SK-N-SH (cell line): Measurements from ENCODE around the gene TPH1. TPM values are rescaled to one million over a fixed set of nuclear protein-coding genes. Genes with fewer than 3 reads are reported as not detected.
"Not testable (repeated sequence)": the region's sequence is repeated elsewhere in the genome, so short reads cannot be mapped to it uniquely, and the experiment has no call there.

Experiments
- CTCF ChIA-PET: fragments of 300-600, 350-600 bp; formaldehyde crosslinking; extraction: SDS; loops from one replicate; lab custom pipeline; 2021; lab: Yijun Ruan, JAX
- POLR2A ChIA-PET: fragments of 350-600 bp; sonication (Branson Sonifier 250); formaldehyde crosslinking; extraction: SDS; loops from one replicate; lab custom pipeline; 2020; ENCODE audit warnings: antibody characterized with exemption, inconsistent platforms; lab: Yijun Ruan, JAX
- DNase-seq: peaks from one replicate; pipeline ENCODE4 v3.0.0; 2012
- H2AFZ ChIP-seq: fragments of 200-600 bp; sonication (generic); 2 replicates; pipeline ENCODE4 v1.8.1; 2016; ENCODE audit warnings: antibody characterized with exemption, mild to moderate bottlenecking, low read depth
- H3F3A ChIP-seq: fragments of 200-600 bp; sonication (generic); replicated peaks from 2 replicates; pipeline ENCODE3; 2016; ENCODE audit warnings: antibody characterized with exemption, mild to moderate bottlenecking; ENCODE audit not compliant: insufficient read depth
- H3K27ac ChIP-seq, 2 experiments: fragments of 200-500 bp in 1 of 2; fragments of 200-600 bp in 1 of 2; sonication (Bioruptor generic) in 1 of 2; sonication (generic), shearing (Covaris generic) in 1 of 2; 2 replicates each; pipeline versions ENCODE4 v1.5.1 to v1.6.1; 2014 to 2016; ENCODE audit warnings: low read depth in 2 of 2, inconsistent platforms in 1 of 2, low read length in 1 of 2, mild to moderate bottlenecking in 1 of 2, mixed read lengths in 1 of 2
- H3K27me3 ChIP-seq: fragments of 200-600 bp; sonication (generic), shearing (Covaris generic); 2 replicates; pipeline ENCODE4 v1.6.1; 2016; ENCODE audit warnings: mixed run types; ENCODE audit not compliant: insufficient read depth
- H3K36me3 ChIP-seq, 2 experiments: fragments of 200-500 bp in 1 of 2; fragments of 200-600 bp in 1 of 2; sonication (Bioruptor generic) in 1 of 2; sonication (generic) in 1 of 2; replicated peaks in 1 of 2; 2 replicates each; pipeline versions ENCODE3 to v1.5.1; 2014 to 2016; ENCODE audit warnings: low read length in 1 of 2, mild to moderate bottlenecking in 1 of 2; ENCODE audit not compliant: insufficient read depth in 2 of 2, control insufficient read depth in 1 of 2
- H3K4me1 ChIP-seq, 2 experiments: fragments of 200-500 bp in 1 of 2; fragments of 200-600 bp in 1 of 2; sonication (Bioruptor generic) in 1 of 2; sonication (generic), shearing (Covaris generic) in 1 of 2; 2 replicates each; pipeline versions ENCODE4 v1.5.1 to v1.6.1; 2014 to 2016; ENCODE audit warnings: low read depth in 1 of 2, low read length in 1 of 2, mixed run types in 1 of 2; ENCODE audit not compliant: insufficient read depth in 2 of 2, control insufficient read depth in 1 of 2
- H3K4me2 ChIP-seq: fragments of 200-600 bp; sonication (generic), shearing (Covaris generic); 2 replicates; pipeline ENCODE4 v1.6.1; 2017; ENCODE audit warnings: mixed run types
- H3K4me3 ChIP-seq, 2 experiments: fragments of 200-500 bp in 1 of 2; fragments of 200-600 bp in 1 of 2; sonication (Bioruptor generic) in 1 of 2; sonication (generic), shearing (Covaris generic) in 1 of 2; 2 replicates each; pipeline versions ENCODE4 v1.5.1 to v1.8.1; 2014 to 2016; ENCODE audit warnings: low read depth in 2 of 2, inconsistent platforms in 1 of 2, low read length in 1 of 2, mild to moderate bottlenecking in 1 of 2, mixed read lengths in 1 of 2, moderate library complexity in 1 of 2
- H3K79me2 ChIP-seq: fragments of 200-600 bp; sonication (generic); 2 replicates; pipeline ENCODE4 v1.8.1; 2017; ENCODE audit warnings: mild to moderate bottlenecking; ENCODE audit not compliant: insufficient read depth
- H3K9ac ChIP-seq: fragments of 200-600 bp; sonication (generic); 2 replicates; pipeline ENCODE4 v1.6.1; 2017; ENCODE audit warnings: mixed run types
- H3K9me2 ChIP-seq: fragments of 200-600 bp; sonication (generic); 2 replicates; pipeline ENCODE4 v1.6.1; 2017; ENCODE audit warnings: mixed run types
- H3K9me3 ChIP-seq: fragments of 200-600 bp; sonication (generic); 2 replicates; pipeline ENCODE4 v1.6.1; 2017; ENCODE audit warnings: mixed run types, mild to moderate bottlenecking, moderate library complexity
- H4K20me1 ChIP-seq: fragments of 200-600 bp; sonication (generic); 2 replicates; pipeline ENCODE4 v1.6.1; 2017; ENCODE audit warnings: mild to moderate bottlenecking, mixed run types; ENCODE audit not compliant: insufficient read depth
- CTCF ChIP-seq: fragments of 200-600 bp; sonication (generic); IDR thresholded peaks from 2 replicates; pipeline ENCODE4 v1.6.1; 2017; ENCODE audit warnings: antibody characterized with exemption, mild to moderate bottlenecking, moderate library complexity
- WGBS: methylation state at CpG from one replicate; pipeline ENCODE4 v1.1.6; 2017; ENCODE audit warnings: low lambda C conversion rate; 5-methylcytosine and 5-hydroxymethylcytosine counted together
- polyA plus RNA-seq, 3 experiments: library from polyadenylated mRNA; depleted of rRNA; stranded (reverse); fragments of >200 nt; gene quantifications; 2 replicates each; pipeline ENCODE4 v1.2.3, GENCODE V29; 2012

Gene TPH1
- polyA plus RNA-seq, 1 of the 3 experiments (the other 2 are of a cell fraction), result 0.03 TPM

GRCh38 chr11:18000760-18001159 is 45.3 kb downstream of the TPH1 start (continued):
- TF ChIP-seq CTCF, result no peak
- TF ChIP-seq, all 33 proteins: peak for 0

- POLR2A ChIA-PET, H2AFZ ChIP-seq, H3K27ac ChIP-seq, H3K27me3 ChIP-seq, H3K4me2 ChIP-seq, H3K9me2 ChIP-seq, H4K20me1 ChIP-seq, H3F3A ChIP-seq, H3K9ac ChIP-seq, H3K79me2 ChIP-seq, DNase-seq, H3K4me3 ChIP-seq, H3K9me3 ChIP-seq, H3K4me1 ChIP-seq: not testable (repeated sequence)
- 96% methylated on average over 4 of the region's 4 CpGs for WGBS
- peaks cover 14 to 40% of the 10 kb centered on the region in 2 experiments for H3K36me3 ChIP-seq
- CTCF ChIA-PET, result interaction anchor here (1.0 to 2.8 kb wide), 6 partner anchors 10 to 269 kb away, joined by 3 to 9 read pairs (median 4); no protein-coding TSS in a partner anchor
Observed at GRCh38 chr11:18000128-18000527, 45.9 kb downstream of the TPH1 start.

Other genes with a start within 250 kb of the TPH1 start
- 20.6 and 23.1 TPM in 2 replicates for gene SERGEF, start 33.2 kb downstream of the TPH1 start, polyA plus RNA-seq (2012; rRNA removed)
- 17.9 and 19.6 TPM in 2 replicates for gene SAAL1, start 59.8 kb upstream of the TPH1 start, polyA plus RNA-seq (2012; rRNA removed)
- gene MRGPRX3, start 86.3 kb upstream of the TPH1 start, polyA plus RNA-seq (2012; rRNA removed), result not detected in 2 replicates
- not detected in 2 replicates for gene MRGPRX4, start 126.6 kb upstream of the TPH1 start, polyA plus RNA-seq (2012; rRNA removed)
- gene SAA4, start 190.5 kb upstream of the TPH1 start, polyA plus RNA-seq (2012; rRNA removed), result not detected in 2 replicates
- not detected in 2 replicates for gene SAA2, start 202.4 kb upstream of the TPH1 start, polyA plus RNA-seq (2012; rRNA removed)
- gene SAA1, start 220.0 kb upstream of the TPH1 start, polyA plus RNA-seq (2012; rRNA removed), result not detected in 2 replicates